ENCODE measurements around the gene ALDH1A3.

The ALDH1A3 gene

DNA sequence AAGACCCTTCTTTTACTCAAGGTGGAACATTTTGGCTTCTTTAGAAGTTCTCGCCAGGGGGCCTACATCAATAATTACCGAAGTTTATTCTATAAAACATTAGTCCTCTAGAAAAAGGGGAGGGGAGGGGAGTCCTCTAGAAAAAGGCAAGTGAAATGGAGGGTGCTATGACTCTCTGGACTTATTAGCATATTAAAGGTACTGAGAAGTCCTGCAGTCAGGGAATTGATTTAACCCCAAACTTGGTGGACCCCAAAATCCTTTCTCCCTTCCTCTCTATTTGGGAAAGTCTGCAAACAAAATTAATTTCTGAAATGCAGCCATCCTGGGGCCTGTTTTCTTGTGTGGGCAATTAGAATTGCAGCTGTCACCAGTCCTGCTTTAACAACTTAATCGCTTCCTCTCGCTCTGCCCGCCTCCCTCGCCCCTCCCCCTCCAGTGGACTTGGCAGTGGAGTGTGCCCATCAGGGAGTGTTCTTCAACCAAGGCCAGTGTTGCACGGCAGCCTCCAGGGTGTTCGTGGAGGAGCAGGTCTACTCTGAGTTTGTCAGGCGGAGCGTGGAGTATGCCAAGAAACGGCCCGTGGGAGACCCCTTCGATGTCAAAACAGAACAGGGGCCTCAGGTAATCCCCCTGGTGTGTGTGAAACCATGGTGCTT, 20.6 kb downstream of the ALDH1A3 start:
- Histone ChIP-seq H3K4me3 (replicated peaks; ENCODE audit: insufficient read depth, low read length) (no peak overlapping the region), H3K27me3 (ENCODE audit: insufficient read depth, poor library complexity, severe bottlenecking) (no peaks in the 10 kb centered on the region), H3K27ac (replicated peaks) (no peak overlapping the region)
- DNase-seq (ENCODE audit: low read depth in 1 of 2, low spot score in 1 of 2) = no peak
- no peak for TF ChIP-seq SPI1 (IDR thresholded peaks at IDR 0.05; ENCODE audit: borderline replicate concordance, low read depth)

DNA sequence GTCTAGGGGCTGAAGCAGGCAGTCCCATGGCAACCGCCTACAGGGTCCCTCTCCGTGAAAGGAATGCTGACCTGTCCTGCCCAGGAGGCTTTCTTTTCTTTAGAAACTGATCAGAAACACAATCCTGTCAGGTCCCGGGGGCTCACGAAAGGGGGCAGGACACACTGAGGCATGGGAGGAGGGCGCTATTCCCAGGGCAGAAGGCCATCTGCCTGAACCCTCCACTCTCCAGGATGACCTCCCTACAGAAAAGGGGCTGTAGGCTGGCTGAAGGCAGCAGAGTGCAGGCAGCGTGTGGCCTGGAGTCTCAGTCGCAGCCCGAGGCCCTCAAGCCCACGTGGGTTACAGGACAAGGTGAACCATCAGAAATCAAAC, 21.2 kb downstream of the ALDH1A3 start:
- DNase-seq (ENCODE audit: low read depth in 1 of 2, low spot score in 1 of 2) = no peak
- Histone ChIP-seq H3K4me3 (replicated peaks; ENCODE audit: insufficient read depth, low read length) (no peak overlapping the region), H3K27me3 (ENCODE audit: insufficient read depth, poor library complexity, severe bottlenecking) (no peaks in the 10 kb centered on the region), H3K27ac (replicated peaks) (no peak overlapping the region)
- no peak for TF ChIP-seq GABPA (IDR thresholded peaks at IDR 0.05; ENCODE audit: low read depth)
- TF ChIP-seq SPI1 (IDR thresholded peaks at IDR 0.05; ENCODE audit: borderline replicate concordance, low read depth) = no peak
- no peak for TF ChIP-seq POLR2AphosphoS5 (IDR thresholded peaks at IDR 0.05; ENCODE audit: low read depth)
- TF ChIP-seq CTCF (IDR thresholded peaks at IDR 0.05; ENCODE audit: insufficient read depth, low read length) = no peak
- no peak for TF ChIP-seq REST (IDR thresholded peaks at IDR 0.05; ENCODE audit: insufficient replicate concordance, low read depth)

- no peak overlapping the region for H3K27ac ChIP-seq (replicated peaks)
- no peak overlapping the region for H3K4me3 ChIP-seq (replicated peaks; ENCODE audit: insufficient read depth, low read length)
- no peaks in the 10 kb centered on the region for H3K27me3 ChIP-seq (ENCODE audit: insufficient read depth, poor library complexity, severe bottlenecking)
- no peak for DNase-seq (ENCODE audit: low read depth in 1 of 2, low spot score in 1 of 2)
- TF ChIP-seq CTCF (IDR thresholded peaks at IDR 0.05; ENCODE audit: insufficient read depth, low read length) = no peak
These were observed 21.7 kb downstream of the ALDH1A3 start for GRCh38 chr15:100901296-100901695.

GRCh38 chr15:100901702-100902435, 22.2 kb downstream of the ALDH1A3 start:
- TF ChIP-seq POLR2AphosphoS5 (IDR thresholded peaks at IDR 0.05; ENCODE audit: low read depth) (no peak), SPI1 (IDR thresholded peaks at IDR 0.05; ENCODE audit: borderline replicate concordance, low read depth) (no peak), GABPA (IDR thresholded peaks at IDR 0.05; ENCODE audit: low read depth) (no peak), REST (IDR thresholded peaks at IDR 0.05; ENCODE audit: insufficient replicate concordance, low read depth) (no peak), CTCF (IDR thresholded peaks at IDR 0.05; ENCODE audit: insufficient read depth, low read length) (no peak)
- DNase-seq (ENCODE audit: low read depth in 1 of 2, low spot score in 1 of 2) = no peak
- peak overlapping the region; percentile 49 for H3K27ac ChIP-seq (replicated peaks)
- no peak overlapping the region for H3K4me3 ChIP-seq (replicated peaks; ENCODE audit: insufficient read depth, low read length)
- H3K27me3 ChIP-seq (ENCODE audit: insufficient read depth, poor library complexity, severe bottlenecking) = no peaks in the 10 kb centered on the region

Measured in HL-60 (cell line).